Nephron (organoid): ENCODE data around the gene TAF3.

ENCODE experiments used
- H3K27ac Mint-ChIP-seq, 3 experiments: 2 replicates each; pipeline ENCODE4 v1.8.0; 2020; ENCODE audit warnings: mixed read lengths in 3 of 3, mild to moderate bottlenecking in 2 of 3, moderate library complexity in 1 of 3
- H3K27me3 Mint-ChIP-seq: 2 replicates; pipeline ENCODE4 v1.8.0; 2021; ENCODE audit warnings: low read depth, mild to moderate bottlenecking, moderate library complexity, mixed read lengths
- H3K36me3 Mint-ChIP-seq: 2 replicates; pipeline ENCODE4 v1.8.0; 2020; ENCODE audit warnings: low read depth, mixed read lengths
- H3K4me1 Mint-ChIP-seq: 2 replicates; pipeline ENCODE4 v1.8.0; 2020; ENCODE audit warnings: mixed read lengths
- H3K4me3 Mint-ChIP-seq, 3 experiments: 2 replicates each; pipeline ENCODE4 v1.8.0; 2020; ENCODE audit warnings: mild to moderate bottlenecking in 3 of 3, mixed read lengths in 3 of 3, moderate library complexity in 2 of 3
- H3K9me3 Mint-ChIP-seq: 2 replicates; pipeline ENCODE4 v1.8.0; 2020; ENCODE audit warnings: mixed read lengths
- TF ChIP-seq, protein P1 (sequence below), 3 experiments: fragments of 200-600 bp; sonication (generic); IDR thresholded peaks; one replicate each; pipeline ENCODE4 v1.5.0; 2021; ENCODE audit warnings: antibody characterized with exemption in 3 of 3; ENCODE audit not compliant: unreplicated experiment in 3 of 3

Gene TAF3

DNA sequence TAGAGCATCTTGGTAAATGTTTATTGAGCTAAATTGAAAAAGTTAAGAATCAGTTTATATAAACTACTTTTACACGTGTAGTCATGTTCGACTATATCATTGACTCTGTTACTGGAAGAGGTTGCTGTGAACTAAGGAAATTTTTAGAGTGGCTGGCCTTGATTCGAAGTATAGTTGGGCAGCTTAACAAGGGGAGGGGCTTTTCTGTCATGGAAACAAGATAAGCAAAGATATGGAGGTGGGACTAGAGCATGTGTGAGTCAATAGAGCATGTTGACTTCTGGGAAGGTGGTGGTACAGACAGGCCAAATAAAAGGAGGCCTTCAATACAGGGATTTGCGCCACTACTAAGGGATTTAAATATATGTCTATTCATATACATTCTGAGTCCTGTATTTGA lies 22.7 kb upstream of the TAF3 start:
- H3K4me3 Mint-ChIP-seq, result no peak overlapping the region
- H3K36me3 Mint-ChIP-seq, result peaks cover 63% of the 10 kb centered on the region
- no peaks in the 10 kb centered on the region for H3K9me3 Mint-ChIP-seq
- TF ChIP-seq, protein P1, sequence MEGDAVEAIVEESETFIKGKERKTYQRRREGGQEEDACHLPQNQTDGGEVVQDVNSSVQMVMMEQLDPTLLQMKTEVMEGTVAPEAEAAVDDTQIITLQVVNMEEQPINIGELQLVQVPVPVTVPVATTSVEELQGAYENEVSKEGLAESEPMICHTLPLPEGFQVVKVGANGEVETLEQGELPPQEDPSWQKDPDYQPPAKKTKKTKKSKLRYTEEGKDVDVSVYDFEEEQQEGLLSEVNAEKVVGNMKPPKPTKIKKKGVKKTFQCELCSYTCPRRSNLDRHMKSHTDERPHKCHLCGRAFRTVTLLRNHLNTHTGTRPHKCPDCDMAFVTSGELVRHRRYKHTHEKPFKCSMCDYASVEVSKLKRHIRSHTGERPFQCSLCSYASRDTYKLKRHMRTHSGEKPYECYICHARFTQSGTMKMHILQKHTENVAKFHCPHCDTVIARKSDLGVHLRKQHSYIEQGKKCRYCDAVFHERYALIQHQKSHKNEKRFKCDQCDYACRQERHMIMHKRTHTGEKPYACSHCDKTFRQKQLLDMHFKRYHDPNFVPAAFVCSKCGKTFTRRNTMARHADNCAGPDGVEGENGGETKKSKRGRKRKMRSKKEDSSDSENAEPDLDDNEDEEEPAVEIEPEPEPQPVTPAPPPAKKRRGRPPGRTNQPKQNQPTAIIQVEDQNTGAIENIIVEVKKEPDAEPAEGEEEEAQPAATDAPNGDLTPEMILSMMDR (IDR thresholded peaks at IDR 0.05; ENCODE audit: unreplicated experiment in 3 of 3), result no peak
- no peaks in the 10 kb centered on the region for H3K27me3 Mint-ChIP-seq
- H3K4me1 Mint-ChIP-seq, result peaks cover 24% of the 10 kb centered on the region
- H3K27ac Mint-ChIP-seq, result no peak overlapping the region

DNA sequence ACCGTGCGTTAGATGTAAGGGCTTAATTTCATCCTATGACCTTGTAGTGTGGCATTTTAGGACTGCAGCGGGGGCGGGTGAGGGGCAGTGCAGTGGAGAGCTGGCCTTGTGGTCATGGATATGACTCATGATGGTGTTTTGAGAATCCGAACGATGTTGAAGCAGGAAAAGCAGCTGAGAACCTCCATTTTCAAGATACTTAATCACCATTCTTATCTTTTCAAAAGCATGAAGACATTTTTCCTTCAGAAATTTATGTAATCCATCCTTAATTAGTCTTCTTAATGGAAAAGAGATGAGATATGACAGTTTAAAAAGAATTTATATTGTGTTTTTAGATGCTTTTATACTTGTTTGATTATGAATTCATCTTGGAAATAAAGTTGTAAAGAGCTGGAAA lies 20.7 kb upstream of the TAF3 start:
- Mint-ChIP-seq H3K27me3 (no peaks in the 10 kb centered on the region), H3K4me3 (no peak overlapping the region), H3K4me1 (peaks cover 17% of the 10 kb centered on the region), H3K27ac (no peak overlapping the region), H3K36me3 (peaks cover 64% of the 10 kb centered on the region), H3K9me3 (no peaks in the 10 kb centered on the region)
- TF ChIP-seq, protein P1 (IDR thresholded peaks at IDR 0.05; ENCODE audit: unreplicated experiment in 3 of 3), result no peak

DNA sequence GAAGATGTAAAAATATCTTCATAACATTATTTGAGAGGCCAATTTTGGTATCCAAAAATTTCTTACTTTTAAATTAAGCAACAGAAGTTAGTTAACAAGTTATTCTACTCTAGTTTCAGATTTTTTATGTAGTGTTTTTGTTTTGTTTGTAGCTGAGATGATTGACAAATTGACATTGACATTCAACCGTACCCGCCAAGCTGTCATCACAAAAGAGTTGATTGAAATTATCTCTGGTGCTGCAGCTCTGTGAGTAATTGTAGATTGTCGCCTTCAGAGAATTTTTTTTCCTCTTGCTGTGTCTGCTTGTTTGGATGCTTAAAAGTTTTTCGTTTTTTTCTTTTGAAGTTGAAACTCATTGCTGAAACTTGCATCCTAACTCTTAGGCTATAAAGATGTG lies 15.7 kb upstream of the TAF3 start:
- H3K4me3 Mint-ChIP-seq, result no peak overlapping the region
- H3K9me3 Mint-ChIP-seq, result no peaks in the 10 kb centered on the region
- no peaks in the 10 kb centered on the region for H3K27me3 Mint-ChIP-seq
- H3K27ac Mint-ChIP-seq, result no peak overlapping the region
- TF ChIP-seq, protein P1 (IDR thresholded peaks at IDR 0.05; ENCODE audit: unreplicated experiment in 3 of 3), result no peak
- H3K4me1 Mint-ChIP-seq, result no peaks in the 10 kb centered on the region
- H3K36me3 Mint-ChIP-seq, result peaks cover 72% of the 10 kb centered on the region

DNA sequence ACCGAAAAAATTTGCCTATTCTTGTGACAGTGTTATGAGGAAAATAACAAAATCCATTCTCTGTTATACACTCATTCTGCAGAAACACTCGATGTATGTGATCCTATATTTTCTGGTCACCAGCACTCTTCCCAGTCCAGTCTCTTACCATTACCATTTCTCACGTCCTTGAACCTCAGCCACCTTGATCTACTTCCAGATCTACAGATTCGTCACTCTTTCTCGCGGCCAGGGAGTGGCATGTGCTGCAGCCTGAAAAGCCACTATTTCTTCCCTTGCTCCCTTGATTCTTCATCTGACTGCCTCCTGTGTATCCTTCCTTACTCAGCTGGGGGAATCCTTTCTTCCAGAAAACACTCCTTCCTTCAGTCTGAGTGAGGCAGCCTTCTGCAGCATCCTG lies 14.1 kb upstream of the TAF3 start:
- Mint-ChIP-seq H3K4me3 (no peak overlapping the region), H3K4me1 (no peaks in the 10 kb centered on the region), H3K36me3 (peaks cover 62% of the 10 kb centered on the region), H3K27ac (no peak overlapping the region), H3K9me3 (no peaks in the 10 kb centered on the region), H3K27me3 (no peaks in the 10 kb centered on the region)
- TF ChIP-seq, protein P1 (IDR thresholded peaks at IDR 0.05; ENCODE audit: unreplicated experiment in 3 of 3), result no peak

DNA sequence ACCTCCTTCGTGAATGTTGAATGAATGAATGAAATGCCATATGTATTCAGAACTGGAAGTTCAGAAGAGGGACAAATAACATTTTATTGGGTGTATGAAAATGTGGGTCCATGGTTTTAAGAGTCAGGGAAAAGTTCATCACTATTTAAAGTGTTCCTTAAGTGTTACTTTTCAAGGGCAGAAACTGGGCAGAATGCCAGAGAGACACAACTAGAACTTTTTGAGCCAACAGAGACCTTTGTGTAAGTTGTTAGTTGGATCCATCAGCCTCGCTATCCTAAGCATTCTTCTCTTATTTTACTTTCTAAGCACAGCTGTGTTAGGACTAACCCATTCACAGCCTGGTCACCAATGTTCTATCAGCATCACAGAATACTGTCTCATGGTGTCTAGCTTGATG lies 13.6 kb upstream of the TAF3 start:
- Mint-ChIP-seq H3K4me1 (no peaks in the 10 kb centered on the region), H3K27me3 (no peaks in the 10 kb centered on the region), H3K36me3 (peaks cover 57% of the 10 kb centered on the region), H3K4me3 (no peak overlapping the region), H3K9me3 (no peaks in the 10 kb centered on the region), H3K27ac (no peak overlapping the region)
- TF ChIP-seq, protein P1 (IDR thresholded peaks at IDR 0.05; ENCODE audit: unreplicated experiment in 3 of 3), result no peak

DNA sequence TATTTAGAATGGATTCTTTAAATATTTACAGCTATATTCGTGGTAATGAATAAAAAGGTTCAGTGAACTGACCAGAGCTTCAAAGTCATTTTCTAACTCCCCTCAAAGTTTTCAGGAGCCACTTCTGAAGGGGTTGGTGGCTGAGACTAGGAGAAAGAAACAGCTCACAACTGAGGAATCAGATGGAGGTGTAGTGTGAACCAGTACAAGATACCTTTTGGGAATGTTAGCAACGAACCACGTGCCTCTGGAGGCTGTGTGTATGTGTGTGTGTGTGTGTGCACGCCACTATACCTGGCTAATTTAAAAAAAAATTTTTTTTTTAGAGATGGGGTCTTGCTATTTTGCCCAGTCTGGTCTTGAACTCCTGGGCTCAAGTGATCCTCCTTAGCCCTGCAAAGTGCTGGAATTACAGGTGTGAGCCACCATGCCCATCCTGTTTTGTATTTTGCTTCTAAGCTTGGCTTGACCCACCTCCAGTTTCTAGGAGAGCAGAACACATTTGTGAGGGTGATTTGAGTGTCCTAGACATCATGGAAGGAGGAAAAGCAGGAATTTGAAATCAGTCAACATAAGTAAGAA lies 9.5 kb upstream of the TAF3 start:
- H3K36me3 Mint-ChIP-seq, result peaks cover 26% of the 10 kb centered on the region
- H3K27ac Mint-ChIP-seq, result no peak overlapping the region
- H3K27me3 Mint-ChIP-seq, result peaks cover 6% of the 10 kb centered on the region
- TF ChIP-seq, protein P1 (IDR thresholded peaks at IDR 0.05; ENCODE audit: unreplicated experiment in 3 of 3), result no peak
- no peak overlapping the region for H3K4me3 Mint-ChIP-seq
- no peaks in the 10 kb centered on the region for H3K4me1 Mint-ChIP-seq
- no peaks in the 10 kb centered on the region for H3K9me3 Mint-ChIP-seq
